ENCODE results near the gene LAMTOR2.

LAMTOR2 gene

GRCh38 chr1:156100205-156100995, 45.8 kb downstream of the LAMTOR2 start:
- no peak for DNase-seq

GRCh38 chr1:156101880-156102279, 47.3 kb downstream of the LAMTOR2 start:
- no peak for DNase-seq

DNA sequence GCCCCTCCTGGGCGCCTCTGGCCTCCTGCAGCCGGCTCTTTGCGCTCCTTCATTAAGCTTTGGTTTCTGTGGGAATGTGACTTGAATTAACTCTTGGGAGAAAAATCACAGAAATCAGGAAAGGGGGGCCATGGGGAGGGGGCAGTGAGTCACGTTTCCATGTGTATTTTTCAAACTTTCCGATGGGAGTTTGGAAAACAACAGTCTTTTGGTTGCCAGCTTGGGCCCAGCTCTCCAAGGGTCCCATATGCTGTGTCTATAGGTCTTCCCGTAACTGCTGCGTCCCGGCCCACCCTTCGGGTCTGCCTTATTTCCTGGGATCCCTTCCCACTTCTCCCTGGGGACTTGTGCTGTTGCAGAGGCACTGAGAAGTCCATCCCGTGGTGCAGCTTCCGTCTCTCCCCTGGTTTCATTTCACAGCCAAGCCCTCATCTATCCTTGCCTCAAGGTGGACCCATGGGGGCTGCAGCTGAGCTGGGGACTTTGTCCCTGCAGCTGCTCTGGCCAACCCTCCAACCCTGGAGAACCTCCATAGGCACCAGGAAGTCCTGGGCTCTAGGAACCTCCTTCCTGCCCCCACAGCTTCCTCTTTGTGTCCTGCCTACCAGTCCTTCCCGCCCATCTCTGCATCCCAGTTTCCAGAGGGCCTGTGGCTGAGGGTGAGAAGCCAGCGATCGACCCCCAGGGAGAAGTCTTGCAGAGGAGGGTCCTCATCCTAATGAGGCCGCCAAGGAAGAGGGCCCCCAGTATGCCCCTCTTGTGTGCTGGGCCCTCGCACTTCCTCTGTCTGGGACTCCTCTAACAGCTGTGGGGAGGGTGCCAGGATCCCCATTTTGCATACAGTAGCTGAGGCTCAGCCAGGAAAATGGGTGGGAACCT, 48.3 kb downstream of the LAMTOR2 start:
- no peak for DNase-seq

DNA sequence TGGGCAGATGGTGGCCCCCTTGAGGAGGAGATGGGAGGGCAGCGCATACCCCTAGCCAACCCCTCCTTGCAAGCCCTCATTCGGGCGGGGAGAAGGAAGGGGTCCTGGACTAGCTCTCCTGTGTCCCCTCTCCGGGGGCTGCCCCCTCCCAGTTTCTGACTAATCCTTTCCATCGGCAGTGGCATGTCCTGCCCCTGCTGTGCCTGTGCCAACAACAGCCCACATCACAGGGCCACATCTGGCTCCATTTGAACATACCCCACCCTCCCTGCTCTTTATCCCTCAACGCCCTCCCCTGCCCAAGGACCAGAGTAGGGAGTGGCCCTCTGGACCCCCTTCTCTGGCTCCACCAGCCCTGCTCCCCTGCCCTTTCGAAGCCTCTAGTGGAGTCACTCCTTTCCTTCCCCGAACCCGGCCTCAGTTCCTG, 49.0 kb downstream of the LAMTOR2 start:
- no peak for DNase-seq

- DNase-seq: no peak
These were observed 49.7 kb downstream of the LAMTOR2 start for GRCh38 chr1:156104065-156104810.

DNA sequence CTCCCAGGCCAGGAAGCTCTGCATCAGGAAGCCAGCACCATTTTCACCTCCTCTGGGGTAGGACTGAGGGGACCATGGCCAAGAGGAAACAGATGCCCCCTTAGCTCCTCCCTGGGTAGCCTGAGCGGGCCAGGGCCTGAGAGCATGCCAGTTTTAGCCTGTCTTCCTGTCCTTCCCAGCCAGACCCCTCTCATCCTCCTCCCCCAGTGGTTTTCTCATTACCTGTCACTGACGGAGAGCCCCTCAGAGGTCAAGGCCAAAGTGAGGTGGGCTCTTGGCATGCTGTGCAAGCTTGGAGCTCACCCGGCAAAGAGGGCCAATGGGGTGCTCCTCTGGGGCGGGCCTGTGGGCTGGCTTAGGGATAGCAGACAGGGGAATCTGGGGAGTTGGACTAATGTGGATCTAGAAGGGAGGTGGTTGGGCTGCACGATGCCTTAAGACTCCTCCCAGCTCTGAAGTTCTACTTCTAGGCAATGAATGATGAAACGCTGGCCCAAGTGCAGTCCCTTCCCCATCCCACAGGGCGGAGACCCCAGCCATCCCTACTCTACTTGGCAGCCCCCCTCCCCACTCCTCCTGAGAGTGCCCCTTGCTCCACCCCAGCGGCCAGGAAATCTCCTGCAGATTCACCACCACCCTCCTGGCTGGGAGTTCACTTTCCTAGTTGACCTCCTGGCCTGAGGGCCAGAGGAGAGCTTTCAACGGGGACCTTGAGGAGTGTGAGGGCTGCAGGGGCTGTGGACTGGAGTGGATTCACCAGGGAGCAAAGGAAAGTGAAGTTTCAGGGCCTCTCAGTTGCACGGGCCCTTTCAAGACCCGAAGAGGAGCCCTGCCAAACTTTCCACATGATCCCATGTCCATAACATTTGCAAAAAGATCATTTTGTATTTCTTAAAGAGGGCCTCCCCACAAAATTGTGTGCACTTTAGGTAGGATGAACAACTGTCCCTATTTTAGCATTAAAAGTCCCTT, 50.6 kb downstream of the LAMTOR2 start:
- no peak for DNase-seq

DNA sequence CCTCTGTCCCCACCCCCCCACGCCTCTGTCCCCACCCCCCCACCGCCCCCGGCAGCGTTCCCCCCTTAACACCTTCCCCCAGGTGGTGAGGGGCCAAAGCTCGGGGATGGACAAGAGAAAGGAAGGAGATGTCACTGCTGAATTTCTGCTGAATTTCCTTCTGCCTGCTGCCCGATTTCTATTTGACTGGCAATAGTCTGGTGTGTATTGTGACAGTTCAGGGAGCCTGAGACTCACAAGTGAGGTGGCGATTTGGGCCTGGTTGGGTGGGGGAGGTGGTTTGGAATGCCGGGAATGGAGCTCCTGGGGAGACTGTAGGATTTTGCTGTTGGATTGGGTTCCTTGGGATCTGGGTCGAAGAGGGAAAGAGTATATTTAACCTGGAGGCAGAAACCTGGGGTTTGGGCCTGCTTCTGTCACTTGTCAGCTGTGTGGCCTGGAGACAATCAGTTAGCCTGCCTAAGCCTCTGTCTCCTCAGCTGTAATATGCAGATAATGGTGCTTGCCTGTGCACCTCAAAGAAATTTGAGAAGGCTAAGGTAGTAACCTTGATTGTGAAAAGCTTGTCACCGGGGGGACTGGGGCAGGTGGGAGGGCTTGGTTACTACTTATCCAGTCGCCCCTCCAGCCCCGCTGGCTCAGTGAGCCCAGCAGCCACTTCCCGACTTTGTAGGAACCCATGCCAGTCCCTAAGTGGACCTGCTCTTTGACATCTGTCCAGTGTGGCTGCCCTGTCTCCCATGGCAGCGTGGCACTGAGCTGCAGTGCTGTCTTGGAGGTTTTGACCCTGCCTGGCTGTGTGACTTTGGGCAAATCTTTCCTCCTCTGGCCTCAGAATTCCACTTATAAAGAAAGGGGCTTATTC, 52.3 kb downstream of the LAMTOR2 start:
- no peak for DNase-seq

DNA sequence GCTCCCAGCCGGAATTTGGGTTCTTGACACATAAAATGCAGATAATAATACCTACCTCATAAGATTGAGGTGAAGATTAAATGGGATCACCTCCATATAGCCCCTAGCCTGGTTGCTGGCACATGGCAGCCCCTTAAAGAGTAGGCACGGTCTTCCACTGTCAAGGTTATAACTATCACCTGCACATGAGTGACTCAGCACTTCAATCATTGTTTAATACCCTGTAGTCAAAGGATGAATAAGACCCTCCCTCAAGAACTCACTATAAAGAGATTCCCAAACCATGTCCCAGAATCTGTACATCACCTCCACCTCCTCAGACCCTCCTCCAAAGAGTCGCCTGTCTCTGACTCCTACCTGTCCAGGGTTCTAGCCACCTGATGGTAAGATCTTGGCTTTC, 53.5 kb downstream of the LAMTOR2 start:
- DNase-seq: no peak
